Lung microvascular endothelial cell (primary cell): ENCODE results near the gene LDLRAD4. TPM values are rescaled to one million over a fixed set of nuclear protein-coding genes. Genes with fewer than 3 reads are reported as not detected.
"Not testable (repeated sequence)": the region's sequence is repeated elsewhere in the genome, so short reads cannot be mapped to it uniquely, and the experiment has no call there.

Experiments
- DNase-seq, 2 donors: peaks; one replicate each; pipeline versions ENCODE4 v3.0.0 to v3.0.0-alpha.2; 2010; ENCODE audit warnings: low read depth in 2 of 2
- total RNA-seq: library from RNA; depleted of rRNA; stranded (reverse); fragments of >200 nt; gene quantifications from 2 replicates; pipeline ENCODE4 v1.2.1, GENCODE V29; 2014

LDLRAD4 gene
- total RNA-seq, 1 donor from 2014 or later, result 22.2 TPM

DNA sequence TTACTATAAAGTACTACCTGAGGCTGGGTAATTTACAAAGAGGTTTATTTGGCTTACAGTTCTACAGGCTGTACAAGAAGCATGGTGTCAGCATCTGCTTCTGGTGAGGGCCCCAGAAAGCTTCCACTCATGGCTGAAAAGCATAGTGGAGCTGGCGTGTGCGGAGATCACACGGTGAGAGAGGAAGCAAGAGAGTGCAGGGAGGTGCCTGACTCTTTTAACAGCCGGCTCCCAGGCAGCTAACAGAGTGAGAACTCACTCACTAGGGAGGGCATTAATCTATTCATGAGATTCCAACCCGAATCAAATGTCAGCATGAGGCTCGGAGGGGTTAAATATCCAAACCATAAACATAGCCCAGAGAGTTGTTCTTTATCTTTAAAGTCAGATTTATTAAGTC is 117.3 kb downstream of the LDLRAD4 start:
- no peak for DNase-seq

DNA sequence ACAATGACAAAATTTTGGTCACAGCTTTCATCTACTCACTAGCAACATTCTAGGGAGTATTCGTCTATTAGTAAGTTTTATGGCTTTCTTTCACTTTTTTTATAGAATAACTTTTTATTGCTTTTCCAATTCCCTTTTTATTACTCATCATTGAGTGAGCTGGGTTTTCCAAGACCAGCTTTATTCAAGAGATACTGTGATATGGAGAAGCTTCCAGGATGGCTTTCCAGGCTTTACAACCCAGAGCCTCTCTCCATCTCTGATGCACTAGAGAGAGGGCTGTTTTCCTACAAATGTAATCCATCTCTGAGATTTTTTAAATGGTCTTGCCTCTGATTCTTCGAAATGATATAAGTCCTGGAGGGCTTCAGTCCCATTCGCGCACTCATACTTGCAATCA is 118.3 kb downstream of the LDLRAD4 start:
- DNase-seq, result no peak

DNA sequence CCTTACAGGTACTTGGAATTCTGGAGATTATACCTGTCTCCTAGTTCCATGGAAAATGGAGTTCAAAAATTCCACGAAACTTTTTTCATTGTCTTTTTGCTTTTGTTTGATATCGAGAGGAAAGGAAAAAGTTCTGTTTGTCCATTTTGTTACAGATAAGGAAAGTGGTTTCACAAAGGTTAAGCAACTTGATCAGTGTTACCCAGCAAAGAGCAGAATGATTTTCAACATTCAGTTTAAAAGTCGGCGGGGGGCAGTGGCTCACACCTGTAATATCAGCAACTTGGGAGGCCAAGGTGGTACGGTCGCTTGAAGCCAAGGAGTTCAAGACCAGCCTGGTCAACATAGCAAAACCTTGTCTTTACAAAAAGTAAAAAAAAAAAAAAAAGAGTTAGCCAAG is 118.8 kb downstream of the LDLRAD4 start:
- no peak for DNase-seq

DNA sequence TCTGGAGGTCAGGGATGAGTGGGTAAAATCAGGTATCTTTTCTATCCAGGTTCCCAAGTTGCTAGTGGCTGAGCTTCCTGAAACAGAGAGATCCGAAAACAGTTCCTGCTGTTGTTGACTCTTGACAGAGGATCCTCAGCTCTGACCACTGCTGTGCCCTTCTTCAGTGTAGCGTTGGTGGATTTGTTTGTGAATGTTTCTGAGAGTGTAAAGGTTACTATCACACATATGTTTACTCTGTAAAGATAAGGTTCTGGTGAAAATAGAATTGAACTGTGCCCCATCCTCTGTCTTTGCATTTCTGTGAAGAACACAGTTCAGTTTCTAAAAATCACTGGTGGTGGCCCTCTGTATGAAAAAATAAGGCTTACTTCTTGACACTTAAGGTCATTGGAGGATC is 119.8 kb downstream of the LDLRAD4 start:
- DNase-seq, result no peak

DNA sequence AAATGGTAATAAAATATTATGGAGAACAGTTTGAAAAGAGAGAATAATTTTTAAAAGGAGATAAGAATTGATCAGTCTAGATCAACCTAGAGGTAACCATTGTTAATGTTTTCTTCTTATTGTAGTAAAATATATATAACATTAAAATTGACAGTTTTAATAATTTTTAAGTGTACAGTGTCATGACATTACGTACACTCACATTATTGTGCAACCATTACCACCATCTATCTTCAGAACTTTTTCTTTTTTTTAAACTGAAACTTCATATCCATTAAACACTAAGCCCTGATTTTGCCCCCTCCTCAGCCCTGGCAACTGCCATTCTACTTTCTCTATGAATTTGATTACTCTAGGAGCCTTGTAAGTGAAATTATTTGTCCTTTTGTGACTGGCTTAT is 121.1 kb downstream of the LDLRAD4 start:
- DNase-seq, result no peak

DNA sequence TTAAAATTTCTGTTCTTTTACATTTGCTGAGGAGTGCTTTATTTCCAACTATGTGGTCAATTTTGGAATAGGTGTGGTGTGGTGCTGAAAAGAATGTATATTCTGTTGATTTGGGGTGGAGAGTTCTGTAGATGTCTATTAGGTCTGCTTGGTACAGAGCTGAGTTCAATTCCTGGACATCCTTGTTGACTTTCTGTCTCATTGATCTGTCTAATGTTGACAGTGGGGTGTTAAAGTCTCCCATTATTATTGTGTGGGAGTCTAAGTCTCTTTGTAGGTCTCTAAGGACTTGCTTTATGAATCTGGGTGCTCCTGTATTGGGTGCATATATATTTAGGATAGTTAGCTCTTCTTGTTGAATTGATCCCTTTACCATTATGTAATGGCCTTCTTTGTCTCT is 127.9 kb downstream of the LDLRAD4 start:
- DNase-seq, result not testable (repeated sequence)

DNA sequence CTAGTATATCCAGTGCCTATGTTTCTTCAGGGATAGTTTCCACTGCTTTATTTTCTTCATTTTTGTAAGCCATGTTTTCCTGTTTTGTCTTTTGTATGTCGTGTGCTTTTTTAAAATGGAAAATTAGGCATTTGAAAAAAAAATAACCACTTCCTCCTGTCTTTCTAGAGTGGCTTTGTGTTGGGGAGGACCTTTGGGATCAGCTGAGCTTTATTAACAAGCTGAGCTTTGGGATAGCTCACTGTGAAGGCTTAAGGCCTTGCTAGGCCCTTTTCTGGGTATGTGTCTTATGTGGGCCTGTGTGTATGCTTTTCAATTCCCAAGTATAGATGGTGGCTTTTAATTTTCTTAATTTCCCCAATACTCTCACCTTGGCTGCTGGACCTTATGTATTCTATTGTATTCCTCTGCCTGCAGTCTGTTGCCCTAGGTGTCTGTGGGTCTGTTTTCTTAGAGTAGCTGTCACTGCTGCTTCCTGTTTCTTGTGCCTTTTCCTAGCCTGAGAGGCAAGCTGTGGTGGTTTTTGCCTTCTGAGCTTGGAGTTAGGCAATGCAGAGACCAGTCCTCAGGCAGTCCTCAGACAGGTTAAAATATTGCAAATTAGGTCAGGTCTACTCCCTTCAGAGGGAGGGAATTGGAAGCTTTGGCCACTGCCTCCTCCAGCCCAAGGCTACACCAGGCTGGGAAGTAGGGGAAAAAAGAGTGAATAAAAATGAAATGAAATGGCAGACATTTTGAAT is 134.7 kb downstream of the LDLRAD4 start:
- DNase-seq, result peak in 1 of 2 donors; percentile 36

DNA sequence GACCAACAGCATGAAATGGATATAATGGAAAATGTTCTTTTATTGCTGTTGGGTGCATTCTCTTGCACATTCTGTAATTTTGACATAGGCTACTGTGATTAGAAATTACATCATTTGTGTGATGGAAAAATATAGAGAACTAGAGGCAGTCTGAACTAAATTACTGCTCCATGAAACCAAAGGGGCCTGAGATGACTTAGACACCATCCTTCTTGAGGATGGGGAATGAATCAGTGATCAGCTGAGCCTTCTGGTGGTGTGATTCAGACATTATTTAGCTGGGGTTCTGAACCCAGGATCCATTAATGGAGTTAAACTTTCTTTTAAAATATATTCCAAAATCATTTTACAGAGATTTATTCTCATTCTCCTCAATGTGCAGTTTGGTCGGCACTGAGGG is 135.8 kb downstream of the LDLRAD4 start:
- no peak for DNase-seq

DNA sequence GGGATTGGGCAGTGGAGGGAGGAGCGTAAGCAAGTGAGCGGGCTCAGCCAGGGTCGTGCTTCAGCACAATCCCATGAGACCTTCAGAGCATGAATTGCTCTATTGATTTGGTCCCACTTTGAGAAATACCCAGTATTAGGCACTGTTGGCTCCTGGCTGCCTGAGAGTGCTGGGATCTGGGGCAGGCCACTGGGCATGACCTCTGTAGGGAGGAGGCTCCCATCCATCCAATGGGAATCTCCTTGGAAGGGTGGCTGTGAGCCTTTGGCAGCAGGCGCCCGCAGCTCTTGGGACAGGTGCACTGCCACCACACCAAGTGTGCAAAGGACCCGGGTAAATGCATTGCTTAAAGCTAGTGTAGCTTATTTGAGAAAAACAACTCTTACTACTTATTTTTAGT is 137.5 kb downstream of the LDLRAD4 start:
- DNase-seq, result no peak

DNA sequence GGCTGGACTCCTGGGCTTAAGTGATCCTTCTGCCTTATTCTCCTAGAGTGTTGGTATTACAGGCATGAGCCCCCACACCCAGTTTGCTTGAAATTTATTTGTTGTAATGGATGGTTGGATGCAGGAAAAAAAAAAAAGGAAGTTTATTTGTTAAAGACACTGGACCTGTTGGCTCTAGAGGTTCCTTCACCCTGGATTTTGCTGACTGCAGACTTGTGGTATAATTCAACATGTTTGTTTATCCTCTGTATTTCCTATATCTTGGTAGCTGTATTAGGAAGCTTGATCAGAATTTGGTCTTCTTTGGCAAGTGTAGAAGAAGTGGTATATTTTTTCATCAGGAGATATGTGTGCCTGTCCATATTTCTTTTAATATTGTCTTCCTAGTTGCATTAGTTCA is 138.7 kb downstream of the LDLRAD4 start:
- no peak for DNase-seq

DNA sequence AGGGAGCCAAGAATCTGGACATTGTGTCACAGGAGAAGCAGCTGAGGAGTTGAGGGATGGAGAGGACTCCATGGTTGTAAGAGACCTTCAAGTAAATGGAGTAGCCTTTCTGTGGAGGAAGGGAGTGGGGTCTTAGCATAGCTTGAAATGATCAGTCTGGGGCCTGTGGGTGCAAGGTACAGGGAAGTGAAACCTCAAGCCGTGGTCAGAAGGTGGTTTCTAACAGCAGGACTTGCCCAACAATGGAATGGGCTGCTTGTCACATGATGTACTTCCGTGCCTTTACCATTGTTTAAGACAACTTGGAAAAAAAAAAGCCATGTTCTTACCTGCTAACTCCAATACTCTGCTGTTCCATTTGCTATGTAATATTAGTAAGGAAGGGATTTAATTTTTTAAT is 140.7 kb downstream of the LDLRAD4 start:
- DNase-seq, result no peak

DNA sequence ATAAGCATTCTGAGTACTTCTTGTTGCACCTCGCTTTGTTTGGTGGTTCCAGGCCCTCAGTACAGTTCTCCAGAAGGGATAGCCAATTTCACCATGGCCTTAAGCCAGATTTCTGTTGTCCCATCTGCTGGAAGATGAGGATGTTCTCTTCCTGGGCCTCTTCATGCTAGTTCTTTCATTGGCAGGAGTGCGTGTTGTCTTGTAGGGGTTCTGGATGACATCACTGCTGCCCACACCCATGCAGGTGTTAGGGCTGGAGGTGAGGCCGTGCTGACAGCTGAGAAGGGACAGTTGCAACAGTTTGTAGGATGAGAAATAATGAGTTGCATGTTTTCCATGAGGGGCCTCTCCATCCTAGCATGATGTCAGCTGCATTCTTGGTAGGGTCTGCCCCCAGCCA is 142.9 kb downstream of the LDLRAD4 start:
- DNase-seq, result no peak

DNA sequence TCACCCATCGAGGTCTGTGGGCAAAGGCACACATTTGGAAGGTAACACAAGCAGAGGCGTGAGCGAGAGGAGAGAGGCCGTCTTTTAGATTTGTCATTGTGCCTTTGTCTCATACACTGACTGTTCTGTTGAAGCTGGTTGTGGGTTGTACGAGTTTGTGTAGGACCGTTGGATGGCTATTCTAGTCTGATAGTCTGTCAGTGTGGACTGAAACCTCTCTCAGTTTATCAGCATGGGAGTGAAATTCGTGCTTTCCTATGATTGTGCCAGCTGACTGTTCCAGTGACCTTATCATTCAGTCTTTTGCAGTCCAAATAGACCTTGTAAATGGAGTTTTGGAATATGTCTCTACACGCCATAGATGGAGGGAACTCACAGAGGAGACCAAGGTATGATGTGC is 143.5 kb downstream of the LDLRAD4 start:
- DNase-seq, result no peak

DNA sequence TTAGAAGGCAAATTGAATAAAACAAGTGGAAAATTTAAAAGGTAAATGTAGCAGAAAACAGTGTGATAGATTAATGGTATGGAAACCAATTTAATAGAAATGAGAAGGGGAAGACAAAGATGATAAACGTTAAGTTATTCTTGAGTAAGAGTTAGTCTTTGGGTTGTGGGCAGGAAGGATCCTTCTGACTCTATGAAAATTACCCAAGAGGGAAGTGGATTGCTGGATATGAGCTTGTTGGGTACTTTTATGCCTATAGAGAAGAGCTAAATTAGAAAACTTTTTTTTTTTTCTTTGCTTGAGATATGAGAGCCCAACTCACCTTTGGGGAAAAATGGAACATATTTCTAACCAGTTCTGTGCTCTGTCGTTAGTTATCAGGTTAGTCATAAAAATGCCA is 144.0 kb downstream of the LDLRAD4 start:
- DNase-seq, result no peak

DNA sequence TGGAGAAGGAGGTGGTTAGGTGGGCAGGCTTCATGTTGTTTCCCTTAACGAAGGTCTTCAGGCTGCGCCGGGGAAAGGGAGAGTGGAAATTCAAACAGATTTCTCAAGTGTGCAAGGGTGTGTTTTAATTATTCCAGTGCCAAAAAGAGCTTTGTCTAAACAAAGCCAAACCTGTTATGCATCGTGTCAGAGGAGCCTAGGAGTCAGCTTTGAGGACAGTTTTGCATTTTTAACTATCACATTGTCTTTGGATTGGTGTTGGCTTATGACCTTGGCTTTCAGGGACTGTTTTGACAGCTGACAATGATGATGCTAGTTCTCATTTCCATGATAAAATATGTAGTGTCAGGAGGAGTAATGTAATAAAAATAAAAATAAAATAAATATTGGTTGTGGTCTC is 144.8 kb downstream of the LDLRAD4 start:
- DNase-seq, result peak in 1 of 2 donors; percentile 31

DNA sequence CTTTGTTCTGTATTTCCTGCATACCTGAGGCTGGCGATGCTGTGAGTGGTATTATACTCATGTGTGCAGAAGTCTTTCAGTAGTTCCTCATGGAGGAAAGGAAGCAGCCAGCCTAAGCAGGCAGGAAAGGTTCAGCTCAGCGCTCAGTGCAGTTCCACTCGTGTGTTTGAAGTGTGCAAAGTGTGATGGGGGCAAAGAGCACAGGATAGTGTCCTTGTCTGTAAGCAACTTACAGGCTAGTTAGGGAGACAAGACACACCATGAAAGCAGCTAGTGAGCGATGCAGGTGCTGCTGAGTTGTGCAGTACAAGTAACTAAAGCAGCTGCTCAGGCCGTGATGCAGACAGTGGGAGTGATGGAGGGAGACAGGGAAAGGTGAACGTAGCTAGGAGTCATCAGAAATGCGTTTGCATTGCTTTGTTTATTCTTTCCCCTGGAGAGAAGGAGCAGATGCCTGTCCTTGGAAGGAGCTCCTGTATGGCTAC is 146.2 kb downstream of the LDLRAD4 start:
- no peak for DNase-seq

DNA sequence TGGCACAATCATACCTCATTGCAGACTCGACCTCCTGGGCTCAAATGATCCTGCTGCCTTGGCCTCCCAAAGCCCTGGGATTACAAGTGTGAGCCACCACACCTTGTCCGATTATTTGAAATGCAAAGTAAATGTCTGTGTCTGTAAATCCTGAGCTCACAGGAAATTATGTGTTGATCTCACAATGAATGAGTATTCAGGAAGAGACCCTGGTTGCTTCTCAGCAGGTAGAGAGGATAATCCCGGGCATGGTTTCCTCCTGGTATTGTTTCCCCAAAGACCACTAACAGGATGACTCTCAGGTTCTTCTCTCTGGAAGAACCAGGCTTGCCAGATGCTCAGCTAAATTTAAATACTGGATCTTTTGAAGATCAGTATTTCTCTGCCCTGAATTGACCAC is 147.6 kb downstream of the LDLRAD4 start:
- no peak for DNase-seq

DNA sequence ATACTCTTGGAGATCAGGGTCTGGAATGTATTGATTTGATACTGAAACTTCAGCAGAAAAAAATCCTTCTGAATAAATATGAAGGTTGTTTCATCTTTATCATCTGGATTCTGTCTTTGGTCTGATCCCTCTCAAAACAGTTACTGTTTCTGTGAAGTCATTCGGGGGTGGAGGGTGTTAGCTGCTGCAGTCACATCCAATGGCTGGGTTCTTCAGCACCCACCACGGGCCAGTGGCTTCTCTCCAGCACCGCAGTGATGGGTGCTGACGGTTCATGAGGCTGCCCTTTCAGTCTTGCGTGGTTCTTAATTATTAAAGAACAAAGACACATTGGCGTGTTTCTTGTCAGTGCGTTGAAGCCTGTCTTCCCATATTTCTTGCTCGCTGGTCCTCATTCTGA is 148.0 kb downstream of the LDLRAD4 start:
- no peak for DNase-seq

DNA sequence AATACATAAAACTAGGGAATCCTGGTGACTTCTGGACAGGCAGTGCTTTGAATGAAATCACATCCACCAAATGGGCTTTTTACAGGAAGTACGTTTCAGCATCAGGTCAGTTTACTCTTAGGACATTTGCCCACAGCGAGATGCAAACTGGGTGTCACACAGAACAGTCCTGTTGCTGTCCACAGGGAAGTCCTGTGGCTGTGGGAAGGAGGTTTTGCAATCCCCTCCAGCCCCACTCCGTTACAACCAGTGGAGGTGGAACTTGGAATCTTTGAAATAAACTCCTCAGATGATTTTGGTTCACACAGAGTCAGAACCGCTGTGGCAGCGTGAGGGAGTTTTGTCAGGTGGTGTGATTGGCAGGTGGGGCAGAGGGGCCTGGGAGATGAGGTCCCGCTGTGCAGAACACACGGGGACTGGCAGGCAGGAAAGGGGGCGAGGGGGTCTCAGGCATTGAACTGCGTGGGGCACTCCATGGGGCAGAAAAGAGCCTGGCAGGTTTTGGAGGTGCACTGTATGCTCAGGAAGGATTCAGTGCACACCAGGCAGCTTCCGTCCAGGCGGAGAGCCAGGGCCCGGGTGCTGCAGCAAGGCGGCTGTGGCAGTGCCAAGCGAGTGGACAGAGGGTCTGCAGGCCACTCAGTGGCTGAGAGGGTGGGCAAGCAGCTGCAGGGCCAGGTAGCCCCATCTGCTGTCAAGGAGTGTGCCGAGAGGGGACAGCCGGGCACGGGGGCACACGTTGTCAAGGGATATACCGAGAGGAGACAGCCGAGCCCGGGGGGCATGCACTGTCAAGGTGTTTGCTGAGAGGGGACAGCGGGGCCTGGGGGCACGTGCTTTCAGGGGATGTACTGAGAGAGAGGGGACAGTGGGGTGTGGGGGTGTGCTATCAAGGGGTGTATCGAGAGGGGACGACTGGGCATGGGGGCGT is 148.7 kb downstream of the LDLRAD4 start:
- DNase-seq, result no peak

DNA sequence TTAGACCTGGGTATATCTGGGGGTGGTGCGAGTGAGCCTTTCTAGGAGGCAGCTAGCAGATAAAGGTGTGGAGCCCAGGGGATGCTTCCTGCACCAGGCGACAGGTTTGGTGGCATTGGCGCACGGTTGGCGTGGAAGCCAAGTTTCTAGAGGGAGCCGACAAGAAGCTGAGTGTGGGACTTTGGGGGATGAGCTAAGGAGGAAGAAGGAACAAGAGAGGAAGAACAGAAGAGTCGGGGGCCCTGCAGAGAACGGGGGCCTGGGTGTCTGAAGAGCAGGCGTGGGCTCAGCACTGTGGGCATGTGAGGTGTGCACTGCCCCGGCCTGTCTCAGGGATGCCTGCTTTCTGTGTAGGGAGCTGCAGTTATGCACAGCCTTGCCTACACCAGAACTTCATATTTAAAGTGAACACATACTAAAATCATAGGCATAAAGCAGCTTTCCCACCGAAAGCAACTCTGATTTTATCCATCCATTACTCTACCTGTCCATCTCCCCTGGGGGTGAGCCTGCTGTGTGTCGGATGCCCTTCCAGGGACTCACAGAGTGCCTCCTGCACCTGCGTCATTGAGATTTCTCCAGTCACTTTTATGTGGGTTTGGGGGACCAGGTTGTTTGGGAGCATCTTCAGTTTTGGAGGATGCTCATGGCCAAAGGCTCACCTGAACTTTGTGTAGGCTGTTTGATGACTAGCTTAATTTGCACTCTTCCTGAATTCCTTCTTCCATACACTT is 149.7 kb downstream of the LDLRAD4 start:
- DNase-seq, result no peak

DNA sequence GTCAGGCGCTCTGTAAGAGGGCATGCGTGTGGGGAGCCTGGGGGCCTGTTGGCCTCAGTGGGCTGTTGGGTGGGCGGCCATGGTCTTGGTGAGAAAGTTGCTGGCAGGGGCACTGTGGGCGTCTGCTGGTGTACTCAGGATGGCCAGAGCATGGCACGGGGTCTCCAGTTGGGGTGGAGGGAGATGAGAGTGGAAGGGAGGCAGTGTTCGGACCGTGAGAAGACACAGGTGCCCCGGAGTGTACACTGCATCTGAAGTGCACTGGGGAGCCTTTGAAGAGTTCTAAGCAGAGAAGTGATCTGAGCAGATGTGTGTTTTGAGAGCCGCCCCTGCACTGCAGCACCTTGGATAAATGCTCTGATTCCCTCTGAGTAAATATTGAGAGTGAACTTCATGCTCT is 150.8 kb downstream of the LDLRAD4 start:
- DNase-seq, result no peak
